NT2/D1 (cell line): ENCODE measurements around the gene NOLC1.

Source experiments
- SUZ12 ChIP-seq: IDR thresholded peaks from 2 replicates; pipeline ENCODE4 v1.6.1; 2011; ENCODE audit not compliant: insufficient read length, insufficient read depth; ENCODE audit errors: extremely low read depth
- YY1 ChIP-seq: IDR thresholded peaks from 2 replicates; pipeline ENCODE4 v1.6.1; 2011; ENCODE audit not compliant: insufficient read length, insufficient read depth

- no peak for TF ChIP-seq YY1
- no peak for TF ChIP-seq SUZ12
Observed at GRCh38 chr10:102113956-102114857, 38.0 kb upstream of the NOLC1 start.
